Measurements from ENCODE around the gene SPATA6.
"Not testable (repeated sequence)": the region's sequence is repeated elsewhere in the genome, so short reads cannot be mapped to it uniquely, and the experiment has no call there.

The SPATA6 gene

DNA sequence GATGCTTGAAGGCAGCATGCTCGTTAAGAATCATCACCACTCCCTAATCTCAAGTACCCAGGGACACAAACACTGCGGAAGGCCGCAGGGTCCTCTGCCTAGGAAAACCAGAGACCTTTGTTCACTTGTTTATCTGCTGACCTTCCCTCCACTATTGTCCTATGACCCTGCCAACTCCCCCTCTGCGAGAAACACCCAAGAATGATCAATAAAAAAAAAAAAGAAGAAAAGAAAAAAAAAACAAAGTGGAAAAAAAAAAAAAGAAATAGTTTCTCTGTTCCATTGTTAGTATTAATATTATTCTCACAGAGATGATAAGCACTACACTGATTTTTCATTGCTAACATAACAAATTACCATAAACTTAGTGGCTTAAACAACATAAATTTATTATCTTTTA, 8.0 kb upstream of the SPATA6 start:
- DNase-seq, H3K4me1 Mint-ChIP-seq, H3K27me3 Mint-ChIP-seq, H3K36me3 Mint-ChIP-seq, CTCF ChIA-PET, H3K4me3 Mint-ChIP-seq, H3K9me3 Mint-ChIP-seq, H3K27ac Mint-ChIP-seq: not testable (repeated sequence)

DNA sequence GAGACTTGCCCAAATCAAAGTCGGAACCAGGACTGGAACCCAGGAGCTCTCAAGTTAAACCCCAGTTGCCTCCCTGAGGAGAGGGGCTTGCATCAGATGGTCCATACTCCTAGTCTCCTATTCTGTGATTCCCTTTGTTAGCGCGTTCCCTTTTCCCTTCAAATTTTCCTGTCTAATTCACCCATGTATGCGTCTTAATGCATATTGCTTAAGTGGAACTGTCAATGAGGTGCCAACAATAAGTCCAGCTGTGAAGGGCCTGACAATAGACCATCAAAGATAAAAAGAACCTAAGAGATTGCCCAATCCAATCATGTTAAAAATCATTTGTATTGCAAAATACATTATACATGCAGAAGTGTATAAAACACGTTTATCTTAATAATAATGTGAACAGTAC, 634 bp upstream of the SPATA6 start:
- CTCF ChIA-PET, result interaction anchor here (2.4 kb wide), 1 partner anchor 25 kb away, joined by 8 read pairs; no protein-coding TSS in a partner anchor
- DNase-seq, result no peak
- peak overlapping the region; percentile 78 for H3K4me3 Mint-ChIP-seq
- peaks cover 5% of the 10 kb centered on the region for H3K9me3 Mint-ChIP-seq
- no peaks in the 10 kb centered on the region for H3K36me3 Mint-ChIP-seq
- peaks cover 21% of the 10 kb centered on the region for H3K4me1 Mint-ChIP-seq
- H3K27ac Mint-ChIP-seq, result no peak overlapping the region
- H3K27me3 Mint-ChIP-seq, result peaks cover 22% of the 10 kb centered on the region

DNA sequence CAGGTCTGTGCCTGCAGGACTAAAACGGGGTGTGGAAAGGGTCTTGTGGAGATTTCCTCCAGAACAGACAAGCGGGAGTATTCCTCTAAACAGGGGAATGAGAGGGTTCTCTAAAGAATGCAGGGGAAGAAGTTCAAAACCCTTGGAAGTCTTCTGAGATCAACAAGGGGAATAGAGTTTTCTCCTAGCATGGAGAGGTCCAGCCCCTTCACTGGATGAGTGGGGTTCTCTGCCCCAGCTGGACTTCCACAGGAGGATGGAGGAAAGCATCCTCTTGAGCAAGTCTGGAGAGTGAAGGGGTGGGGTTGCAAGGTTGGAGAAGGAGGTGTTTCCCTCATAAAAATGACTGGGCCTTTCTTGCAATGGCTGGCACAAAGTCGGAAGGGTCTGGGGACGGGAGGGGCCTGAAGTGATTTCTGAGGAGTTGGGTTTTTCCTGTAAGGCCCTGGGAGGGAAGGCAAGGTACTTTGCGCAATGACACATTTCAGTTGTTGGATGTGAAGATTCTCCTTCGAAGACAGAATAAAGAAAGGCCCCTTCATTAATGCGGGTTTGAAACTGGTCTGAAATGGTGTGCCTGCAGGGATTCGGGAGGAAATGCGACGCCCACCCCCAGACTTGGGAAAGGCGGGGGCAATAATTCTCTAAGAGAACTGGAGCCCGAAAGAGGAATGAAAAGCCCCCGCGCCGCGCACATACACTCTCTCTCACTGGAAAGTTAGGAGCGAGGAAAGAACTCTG, 884 bp downstream of the SPATA6 start:
- Mint-ChIP-seq H3K9me3 (peaks cover 5% of the 10 kb centered on the region), H3K27ac (no peak overlapping the region), H3K27me3 (peaks cover 22% of the 10 kb centered on the region), H3K36me3 (no peaks in the 10 kb centered on the region), H3K4me3 (peak overlapping the region; percentile 78), H3K4me1 (peaks cover 21% of the 10 kb centered on the region)
- no peak for DNase-seq
- CTCF ChIA-PET, result interaction anchor here (1.3 to 2.4 kb wide), 2 partner anchors 26 to 27 kb away, joined by 3 to 8 read pairs; no protein-coding TSS in a partner anchor

DNA sequence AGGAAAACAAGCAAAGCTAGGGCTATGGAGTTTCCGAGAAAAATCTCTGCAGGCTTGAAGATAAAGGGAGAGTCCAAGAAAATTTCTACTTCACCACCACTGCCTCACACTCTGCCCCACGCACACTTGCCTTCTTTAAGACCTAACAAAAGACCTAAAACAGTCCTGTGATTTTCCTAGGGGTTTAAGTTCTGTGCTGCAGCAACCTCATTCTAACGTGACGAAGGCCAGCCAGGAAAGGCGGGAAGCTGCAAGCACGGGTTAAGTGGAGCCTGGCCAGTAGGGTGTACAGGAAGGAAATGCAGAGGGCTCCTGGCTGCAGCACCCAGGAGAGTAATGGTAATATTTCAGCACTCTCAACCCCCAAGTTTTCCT, 1.5 kb downstream of the SPATA6 start:
- Mint-ChIP-seq H3K4me3 (peak overlapping the region; percentile 78), H3K27me3 (peaks cover 22% of the 10 kb centered on the region), H3K27ac (no peak overlapping the region), H3K4me1 (peaks cover 21% of the 10 kb centered on the region), H3K36me3 (no peaks in the 10 kb centered on the region), H3K9me3 (peaks cover 5% of the 10 kb centered on the region)
- no peak for DNase-seq
- CTCF ChIA-PET, result no interaction called here

DNA sequence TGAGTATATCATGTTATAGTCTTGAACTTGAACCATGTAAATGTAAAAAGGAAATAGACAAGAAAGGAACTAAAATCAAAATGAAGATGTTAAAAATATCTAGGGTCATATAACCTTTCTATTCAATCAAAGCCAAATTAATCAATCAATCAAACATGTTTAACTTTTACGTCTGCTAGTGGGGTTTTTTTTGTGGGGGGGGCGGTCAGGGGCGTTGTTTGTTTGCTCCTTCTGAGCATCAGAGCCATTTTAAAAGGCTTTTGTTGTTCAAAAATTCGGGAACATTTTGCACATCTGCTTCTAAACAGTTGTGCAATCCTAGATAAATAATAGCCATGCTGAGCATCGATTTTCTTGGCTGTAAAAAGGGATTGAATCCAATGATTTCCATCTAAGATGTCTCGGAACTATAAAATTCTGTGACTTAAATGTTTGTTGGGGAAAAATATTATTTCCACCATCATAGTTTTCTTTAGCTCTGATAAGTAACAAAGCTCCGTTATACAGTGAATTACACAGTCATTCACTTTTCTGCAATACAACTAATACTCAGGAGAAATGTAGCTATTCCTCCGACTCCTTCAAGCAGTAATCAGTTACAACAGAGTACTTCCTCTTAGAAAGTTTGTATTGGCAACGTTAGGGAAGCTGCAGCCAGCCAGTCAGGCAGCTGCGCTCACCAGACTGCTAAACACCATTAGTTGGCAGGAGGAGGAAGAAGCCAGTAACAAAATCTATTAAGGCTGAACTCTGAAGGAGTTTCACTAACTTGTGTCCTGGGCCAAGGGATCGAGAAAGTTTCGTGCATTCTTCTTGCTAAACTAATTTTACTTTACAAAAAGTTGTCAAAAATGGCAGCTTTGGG, 2.2 kb downstream of the SPATA6 start:
- peaks cover 22% of the 10 kb centered on the region for H3K27me3 Mint-ChIP-seq
- no peaks in the 10 kb centered on the region for H3K36me3 Mint-ChIP-seq
- no peak overlapping the region for H3K4me3 Mint-ChIP-seq
- peaks cover 3% of the 10 kb centered on the region for H3K9me3 Mint-ChIP-seq
- no peak for DNase-seq
- peaks cover 21% of the 10 kb centered on the region for H3K4me1 Mint-ChIP-seq
- CTCF ChIA-PET, result no interaction called here
- no peak overlapping the region for H3K27ac Mint-ChIP-seq

DNA sequence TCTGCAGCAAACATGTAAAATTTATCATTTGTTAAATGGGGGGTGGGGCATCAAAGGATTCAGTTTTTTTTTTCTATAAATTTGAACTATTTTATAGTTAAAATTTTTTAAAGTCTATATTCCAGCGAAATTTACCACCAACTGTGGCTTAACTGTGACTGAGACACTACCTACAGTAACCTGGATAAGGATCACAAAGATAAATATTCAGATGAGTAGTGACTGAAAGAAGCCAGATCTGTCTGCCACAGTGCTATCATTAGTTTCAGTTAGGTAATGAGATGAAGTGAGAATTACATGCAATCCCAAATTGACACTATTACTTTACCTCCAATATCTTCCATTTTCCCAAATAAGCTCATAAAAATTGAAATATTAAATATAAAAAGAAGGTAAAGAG, 5.4 kb downstream of the SPATA6 start:
- DNase-seq, result no peak
- H3K9me3 Mint-ChIP-seq, result no peaks in the 10 kb centered on the region
- CTCF ChIA-PET, result no interaction called here
- no peaks in the 10 kb centered on the region for H3K36me3 Mint-ChIP-seq
- H3K27ac Mint-ChIP-seq, result no peak overlapping the region
- H3K4me1 Mint-ChIP-seq, result peaks cover 11% of the 10 kb centered on the region
- no peak overlapping the region for H3K4me3 Mint-ChIP-seq
- peaks cover 17% of the 10 kb centered on the region for H3K27me3 Mint-ChIP-seq

DNA sequence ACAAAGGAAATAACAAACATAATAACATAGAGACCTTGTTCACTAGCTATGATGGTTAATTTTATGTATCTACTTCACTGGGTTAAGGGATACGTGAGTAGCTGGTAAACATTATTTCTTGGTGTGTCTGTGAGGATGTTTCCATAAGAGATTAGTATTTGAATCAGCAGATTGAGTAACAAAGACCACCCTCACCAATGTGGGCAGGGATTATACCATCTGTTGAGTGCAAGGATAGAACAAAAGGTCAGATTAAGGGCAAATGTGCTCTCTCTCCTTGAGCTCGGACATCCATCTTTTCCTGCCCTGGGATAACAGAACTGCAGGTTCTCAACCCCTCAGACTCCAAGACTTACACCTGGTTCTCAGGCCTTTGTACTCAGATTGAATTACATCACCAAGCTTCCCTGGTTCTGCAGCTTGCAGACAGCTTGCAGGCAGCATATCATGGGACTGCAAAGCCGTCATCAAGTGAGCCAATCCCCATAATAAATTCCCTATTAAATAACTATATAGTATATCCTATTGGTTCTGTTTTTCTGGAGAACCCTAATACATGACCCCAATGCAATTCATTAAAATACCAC, 9.2 kb downstream of the SPATA6 start:
- Mint-ChIP-seq H3K27me3 (no peaks in the 10 kb centered on the region), H3K9me3 (no peaks in the 10 kb centered on the region), H3K36me3 (no peaks in the 10 kb centered on the region), H3K4me3 (no peak overlapping the region), H3K4me1 (no peaks in the 10 kb centered on the region), H3K27ac (no peak overlapping the region)
- DNase-seq, result no peak
- CTCF ChIA-PET, result no interaction called here

DNA sequence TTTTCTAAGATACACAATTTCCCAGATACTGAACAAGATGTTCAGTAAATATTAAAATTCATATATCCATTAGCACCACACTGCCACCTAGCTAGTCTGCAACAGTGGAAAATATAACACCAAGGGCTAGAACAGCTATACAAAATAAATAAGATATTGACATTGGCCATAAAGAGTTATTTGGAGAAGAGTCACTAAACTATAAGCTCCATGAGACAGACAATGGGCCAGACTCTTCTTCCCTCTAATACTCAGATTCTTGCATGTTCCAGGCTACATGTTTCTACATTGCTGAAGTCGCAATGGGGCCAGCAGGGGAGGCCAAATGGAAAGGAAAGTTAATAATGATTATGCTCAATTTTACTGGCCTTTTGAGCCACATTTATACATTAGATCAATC, 21.5 kb downstream of the SPATA6 start:
- H3K4me3 Mint-ChIP-seq, result no peak overlapping the region
- H3K4me1 Mint-ChIP-seq, result no peaks in the 10 kb centered on the region
- no peak for DNase-seq
- H3K36me3 Mint-ChIP-seq, result no peaks in the 10 kb centered on the region
- CTCF ChIA-PET, result interaction anchor here (1.6 kb wide), 1 partner anchor 47 kb away, joined by 3 read pairs; no protein-coding TSS in a partner anchor
- no peak overlapping the region for H3K27ac Mint-ChIP-seq
- H3K27me3 Mint-ChIP-seq, result no peaks in the 10 kb centered on the region
- no peaks in the 10 kb centered on the region for H3K9me3 Mint-ChIP-seq

DNA sequence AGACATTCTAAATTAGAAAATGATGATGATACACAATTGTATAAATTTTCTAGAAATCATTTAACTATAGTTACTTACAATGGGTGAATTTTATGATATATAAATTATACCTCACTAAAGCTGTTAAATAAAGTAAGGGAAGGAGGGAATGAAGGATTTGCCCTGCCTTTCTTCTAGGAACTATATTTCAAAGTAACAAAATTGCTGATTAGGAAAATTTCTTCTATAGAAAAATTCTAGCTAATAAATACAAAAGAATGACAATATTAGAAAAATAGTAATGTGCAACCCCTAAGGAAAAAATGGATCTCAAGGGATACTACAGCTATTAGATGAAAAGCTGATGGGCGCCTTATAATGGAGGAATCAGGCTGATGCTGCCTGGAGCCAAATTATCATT, 23.1 kb downstream of the SPATA6 start:
- Mint-ChIP-seq H3K27me3 (no peaks in the 10 kb centered on the region), H3K4me1 (no peaks in the 10 kb centered on the region), H3K9me3 (peaks cover 3% of the 10 kb centered on the region), H3K27ac (no peak overlapping the region), H3K4me3 (no peak overlapping the region), H3K36me3 (no peaks in the 10 kb centered on the region)
- CTCF ChIA-PET, result no interaction called here
- no peak for DNase-seq

DNA sequence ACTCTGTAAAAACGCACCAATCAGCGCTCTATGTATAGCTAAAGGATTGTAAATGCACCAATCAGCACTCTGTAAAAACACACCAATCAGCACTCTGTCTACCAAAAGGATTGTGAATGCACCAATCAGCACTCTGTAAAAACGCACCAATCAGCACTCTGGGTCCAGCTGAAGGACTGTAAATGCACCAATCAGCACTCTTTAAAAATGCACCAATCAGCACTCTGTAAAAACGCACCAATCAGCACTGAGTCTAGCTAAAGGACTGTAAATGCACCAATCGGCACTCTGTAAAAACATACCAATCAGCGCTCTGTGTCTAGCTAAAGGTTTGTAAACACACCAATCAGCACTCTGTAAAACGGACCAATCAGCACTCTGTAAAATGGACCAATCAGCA, 27.8 kb downstream of the SPATA6 start:
- H3K27ac Mint-ChIP-seq, H3K36me3 Mint-ChIP-seq, H3K4me3 Mint-ChIP-seq, H3K27me3 Mint-ChIP-seq, DNase-seq, H3K4me1 Mint-ChIP-seq: not testable (repeated sequence)
- CTCF ChIA-PET, result interaction anchor here (0.7 kb wide), 1 partner anchor 8 kb away, joined by 3 read pairs; no protein-coding TSS in a partner anchor
- H3K9me3 Mint-ChIP-seq, result peaks cover 12% of the 10 kb centered on the region

DNA sequence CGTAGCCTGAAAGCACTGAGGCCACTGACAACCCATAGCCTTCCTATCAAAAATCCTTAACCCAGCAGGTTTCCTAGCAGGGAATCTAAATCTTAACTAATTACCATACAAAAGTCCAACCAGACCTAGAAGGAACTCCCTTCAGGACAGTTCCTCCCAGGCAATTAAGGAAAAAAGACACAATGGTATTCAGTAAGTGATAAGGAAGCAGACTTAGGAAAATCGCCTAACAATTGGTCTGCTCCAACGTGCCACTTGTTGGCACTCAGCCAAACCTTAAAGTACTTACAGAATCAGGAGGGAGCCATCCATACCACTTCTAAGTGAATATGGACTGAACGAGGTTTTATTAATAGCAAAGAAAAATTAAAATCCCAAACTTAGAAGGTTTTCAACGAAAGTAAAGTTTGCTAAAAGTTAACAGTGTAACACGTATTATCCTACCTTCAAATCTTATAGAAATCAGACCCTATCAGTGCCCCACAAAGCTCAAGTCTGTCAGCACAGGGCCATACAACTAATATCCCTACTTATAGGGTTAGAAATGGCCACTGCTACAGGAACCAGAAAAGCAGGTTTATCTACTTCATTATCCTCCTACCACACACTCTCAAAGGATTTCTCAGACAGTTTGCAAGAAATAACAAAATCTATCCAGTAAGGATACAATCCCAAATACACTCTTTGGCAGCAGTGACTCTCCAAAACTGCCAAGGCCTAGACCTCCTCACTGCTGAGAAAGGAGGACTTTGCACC, 29.0 kb downstream of the SPATA6 start:
- Mint-ChIP-seq H3K27ac (no peak overlapping the region), H3K9me3 (peaks cover 15% of the 10 kb centered on the region), H3K4me1 (no peaks in the 10 kb centered on the region), H3K27me3 (no peaks in the 10 kb centered on the region), H3K36me3 (no peaks in the 10 kb centered on the region), H3K4me3 (no peak overlapping the region)
- no peak for DNase-seq
- CTCF ChIA-PET, result interaction anchor here (0.7 kb wide), 1 partner anchor 9 kb away, joined by 3 read pairs; no protein-coding TSS in a partner anchor

DNA sequence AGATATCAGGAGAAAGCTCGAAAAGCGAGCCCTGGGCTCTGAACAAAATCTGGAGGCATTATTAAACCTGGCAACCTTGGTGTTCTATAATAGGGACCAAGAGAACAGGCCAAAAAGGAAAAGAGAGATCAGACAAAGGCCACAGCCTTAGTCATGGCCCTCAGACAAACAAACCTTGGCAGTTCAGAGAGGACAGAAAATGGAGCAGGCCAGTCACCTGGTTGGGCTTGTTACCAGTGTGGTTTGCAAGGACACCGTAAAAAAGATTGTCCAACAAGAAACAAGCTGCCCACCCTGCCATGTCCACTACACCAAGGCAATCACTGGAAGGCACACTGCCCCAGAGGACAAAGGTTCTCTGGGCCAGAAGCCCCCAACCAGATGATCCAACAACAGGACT, 31.2 kb downstream of the SPATA6 start:
- DNase-seq, H3K36me3 Mint-ChIP-seq, H3K27ac Mint-ChIP-seq, H3K4me3 Mint-ChIP-seq, CTCF ChIA-PET, H3K27me3 Mint-ChIP-seq, H3K4me1 Mint-ChIP-seq: not testable (repeated sequence)
- peaks cover 19% of the 10 kb centered on the region for H3K9me3 Mint-ChIP-seq

DNA sequence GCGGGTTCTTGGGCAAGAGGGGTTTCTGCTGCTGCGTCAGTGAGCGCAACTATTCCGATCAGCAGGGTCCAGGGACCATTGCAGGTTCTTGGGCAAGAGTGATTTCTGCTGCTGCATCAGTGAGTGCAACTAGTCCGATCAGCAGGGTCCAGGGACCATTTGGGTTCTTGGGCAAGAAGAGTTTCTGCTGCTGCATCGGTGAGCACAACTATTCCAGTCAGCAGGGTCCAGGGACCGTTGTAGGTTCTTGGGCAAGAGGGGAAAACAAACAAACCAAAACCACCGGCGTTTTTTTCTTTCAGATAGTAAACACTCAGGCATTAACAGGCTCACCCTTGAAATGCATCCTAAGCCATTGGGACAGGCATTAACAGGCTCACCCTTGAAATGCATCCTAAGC, 32.6 kb downstream of the SPATA6 start:
- peaks cover 20% of the 10 kb centered on the region for H3K9me3 Mint-ChIP-seq
- no peaks in the 10 kb centered on the region for H3K4me1 Mint-ChIP-seq
- no peak for DNase-seq
- CTCF ChIA-PET, result no interaction called here
- no peaks in the 10 kb centered on the region for H3K27me3 Mint-ChIP-seq
- no peak overlapping the region for H3K27ac Mint-ChIP-seq
- H3K4me3 Mint-ChIP-seq, result no peak overlapping the region
- H3K36me3 Mint-ChIP-seq, result no peaks in the 10 kb centered on the region

DNA sequence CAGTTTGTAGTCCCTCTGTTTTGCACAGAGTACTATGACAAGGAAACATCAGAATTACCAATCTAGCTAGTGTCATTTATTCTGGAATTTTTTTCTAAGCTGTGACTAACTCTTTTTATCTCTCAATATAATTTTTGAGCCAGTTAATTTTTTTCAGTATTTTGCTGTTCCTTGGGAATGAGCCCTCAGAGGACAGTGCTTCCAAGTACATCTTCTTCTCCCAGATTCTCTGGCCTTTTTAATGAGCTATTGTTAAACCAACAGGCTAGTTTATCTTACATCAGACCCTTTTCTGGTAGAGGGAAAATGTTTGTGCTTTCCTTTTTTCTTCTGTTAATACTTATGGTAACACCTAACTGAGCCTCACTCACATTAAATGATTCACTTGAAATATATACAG, 34.6 kb downstream of the SPATA6 start:
- H3K36me3 Mint-ChIP-seq, H3K27me3 Mint-ChIP-seq, H3K4me3 Mint-ChIP-seq, H3K27ac Mint-ChIP-seq, H3K4me1 Mint-ChIP-seq, DNase-seq, CTCF ChIA-PET: not testable (repeated sequence)
- peaks cover 11% of the 10 kb centered on the region for H3K9me3 Mint-ChIP-seq

Data from activated naive CD4-positive, alpha-beta T cell treated with anti-CD3 and anti-CD28 coated beads, Interleukin-2, amount 10 ng/mL, durations not matched to agents 7 days and 5 days (primary cell).